Lower lobe of right lung (tissue), 2 donors: ENCODE results near the gene TUBA1A. TPM values are rescaled to one million over a fixed set of nuclear protein-coding genes. Genes with fewer than 3 reads are reported as not detected.
A peak's percentile ranks its signal among the peaks of the same experiment; 100 is the strongest.
"Not testable (repeated sequence)": the region's sequence is repeated elsewhere in the genome, so short reads cannot be mapped to it uniquely, and the experiment has no call there.

Experiments
- ATAC-seq, 2 donors: fragments of 200-7000 bp; cut with Tn5 transposase; one replicate each; pipeline ENCODE4 v1.9.1; 2020 to 2022; ENCODE audit warnings: mild to moderate bottlenecking in 2 of 2, moderate library complexity in 2 of 2
- DNase-seq: peaks from one replicate; pipeline ENCODE4 v3.0.0-alpha.2; 2020
- H3K27ac ChIP-seq: fragments of 200-600 bp; one replicate; pipeline ENCODE4 v1.8.0; 2022
- H3K27me3 ChIP-seq: fragments of 200-600 bp; one replicate; pipeline ENCODE4 v1.8.0; 2022; ENCODE audit warnings: low read depth
- H3K36me3 ChIP-seq: fragments of 200-600 bp; one replicate; pipeline ENCODE4 v1.8.0; 2022; ENCODE audit warnings: mild to moderate bottlenecking
- H3K4me1 ChIP-seq: fragments of 200-600 bp; one replicate; pipeline ENCODE4 v1.8.0; 2022
- H3K4me3 ChIP-seq: fragments of 200-600 bp; one replicate; pipeline ENCODE4 v1.8.0; 2022; ENCODE audit warnings: mild to moderate bottlenecking
- H3K9me3 ChIP-seq: fragments of 200-600 bp; one replicate; pipeline ENCODE4 v1.8.0; 2022
- CTCF ChIP-seq: fragments of 200-600 bp; IDR thresholded peaks from one replicate; pipeline ENCODE4 v1.8.0; 2022; ENCODE audit warnings: antibody characterized with exemption, mild to moderate bottlenecking
- intact Hi-C: fragments of 100-400 bp; cut with DNase I; formaldehyde crosslinking; loops from one replicate; pipeline ENCODE4 v1.11.0; 2022
- total RNA-seq: library from RNA; stranded (reverse); fragmentation: NEBNext Ultra II Directional; extraction: Animal tissue kit (Norgen Biotek cat#: 25700); gene quantifications from one replicate; pipeline ENCODE4 v1.2.1, GENCODE V29; 2021
- donor health status: DM: no; HTN: yes; CAD: no; lungs with severe emphysema.

Gene TUBA1A
- total RNA-seq, 1 donor from 2014 or later: 120 TPM

DNA sequence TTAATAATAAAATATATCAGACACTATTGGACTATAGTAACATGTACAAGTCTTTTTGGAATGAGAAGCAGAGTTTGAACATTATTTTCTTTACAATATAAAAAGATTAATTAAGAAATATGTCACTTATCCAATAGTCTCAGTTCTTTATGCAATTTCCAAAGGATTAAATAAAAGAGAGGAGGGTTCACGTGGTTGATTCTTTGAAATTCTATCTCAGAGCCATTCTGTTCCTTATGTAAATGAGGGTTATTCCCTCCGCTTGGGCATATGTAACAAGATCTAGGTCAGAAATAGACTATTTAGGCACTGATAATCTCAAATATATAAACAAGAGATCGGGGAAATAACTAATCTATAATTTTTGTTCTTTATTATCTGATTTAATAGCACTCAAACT is 2.1 kb upstream of the TUBA1A start:
- Histone ChIP-seq H3K27ac (no peak overlapping the region), H3K36me3 (peaks cover 10% of the 10 kb centered on the region), H3K4me3 (no peak overlapping the region), H3K27me3 (no peaks in the 10 kb centered on the region), H3K4me1 (peaks cover 12% of the 10 kb centered on the region), H3K9me3 (no peaks in the 10 kb centered on the region)
- TF ChIP-seq CTCF: no peak
- intact Hi-C loops: no loop called here
- DNase-seq: no peak
- no peak for ATAC-seq

- intact Hi-C loops: no loop called here
- peaks cover 19% of the 10 kb centered on the region for H3K36me3 ChIP-seq
- ATAC-seq: no peak
- peak overlapping the region; percentile 100 for H3K27ac ChIP-seq
- no peak for DNase-seq
- H3K4me1 ChIP-seq: peaks cover 12% of the 10 kb centered on the region
- TF ChIP-seq CTCF: no peak
- no peaks in the 10 kb centered on the region for H3K9me3 ChIP-seq
- no peaks in the 10 kb centered on the region for H3K27me3 ChIP-seq
- H3K4me3 ChIP-seq: peak overlapping the region; percentile 91
Measured at GRCh38 chr12:49189731-49190716, 1.1 kb upstream of the TUBA1A start.

DNA sequence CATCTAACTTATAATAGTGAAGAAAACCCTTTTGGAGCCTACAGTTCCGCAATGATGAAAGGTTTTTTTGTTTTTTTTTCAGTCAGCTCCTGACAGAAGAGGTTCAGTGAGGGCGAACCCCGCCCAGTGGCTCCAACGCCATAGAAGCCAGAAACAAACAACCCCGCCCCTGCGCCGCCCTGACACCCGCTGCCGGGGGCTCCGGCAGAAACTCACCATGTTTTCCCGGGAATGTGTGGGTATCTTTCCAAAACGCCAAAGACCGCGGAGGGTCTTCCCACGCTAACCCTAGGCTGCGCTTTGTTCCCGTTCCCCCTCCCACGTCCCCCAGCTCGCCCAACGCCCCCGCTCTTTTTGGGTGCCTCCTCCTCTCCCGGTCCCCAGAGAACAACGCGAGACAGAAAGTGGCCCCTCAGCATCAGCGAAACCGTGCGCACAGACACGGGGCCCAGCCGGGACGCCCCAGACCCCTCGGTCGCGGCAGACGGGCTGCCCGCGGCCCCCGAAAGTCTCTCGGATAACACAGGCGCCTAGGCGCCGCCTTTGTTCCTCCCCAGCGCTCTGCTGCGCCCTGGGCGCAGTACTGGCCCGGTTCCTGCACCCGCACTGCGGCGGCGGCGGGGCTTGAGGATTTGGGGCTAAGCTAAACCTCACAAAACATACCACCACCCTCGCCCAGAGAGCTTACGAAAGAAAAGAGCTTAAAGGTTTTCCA is 522 bp downstream of the TUBA1A start:
- ATAC-seq (peak; percentile 89 to 93), DNase-seq (peak; percentile 92)
- Histone ChIP-seq H3K36me3 (peaks cover 34% of the 10 kb centered on the region), H3K4me3 (peak overlapping the region; percentile 91), H3K9me3 (no peaks in the 10 kb centered on the region), H3K27ac (peak overlapping the region; percentile 100), H3K27me3 (no peaks in the 10 kb centered on the region), H3K4me1 (peaks cover 12% of the 10 kb centered on the region)
- no peak for TF ChIP-seq CTCF
- intact Hi-C loops: no loop called here

DNA sequence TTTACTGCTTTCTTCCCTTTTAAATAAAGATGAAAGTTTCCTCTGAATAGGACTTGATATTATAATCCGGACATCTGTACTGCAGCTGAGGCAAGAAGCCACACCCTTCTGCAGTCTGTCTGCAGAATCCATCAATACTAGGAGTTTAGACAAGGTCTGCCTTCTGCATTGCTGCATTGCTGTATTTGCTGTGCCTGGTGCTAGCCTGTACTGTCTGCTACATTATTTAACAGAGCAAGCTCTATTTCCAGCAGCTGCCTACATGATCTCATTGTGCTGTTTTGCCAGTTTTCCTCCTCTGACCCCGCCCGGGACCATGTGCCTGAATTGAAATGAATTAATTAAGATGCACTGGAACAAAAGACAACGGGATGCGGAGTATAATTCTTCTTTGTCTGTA is 1.7 kb downstream of the TUBA1A start:
- H3K27me3 ChIP-seq: no peaks in the 10 kb centered on the region
- no peaks in the 10 kb centered on the region for H3K9me3 ChIP-seq
- DNase-seq (no peak), ATAC-seq (no peak)
- H3K36me3 ChIP-seq: peaks cover 34% of the 10 kb centered on the region
- intact Hi-C loops: no loop called here
- TF ChIP-seq CTCF: no peak
- H3K4me3 ChIP-seq: peak overlapping the region; percentile 91
- H3K27ac ChIP-seq: peak overlapping the region; percentile 100
- peaks cover 12% of the 10 kb centered on the region for H3K4me1 ChIP-seq

GRCh38 chr12:49186307-49186706 is 2.6 kb downstream of the TUBA1A start:
- H3K27me3 ChIP-seq, H3K9me3 ChIP-seq, H3K4me3 ChIP-seq, H3K27ac ChIP-seq, ATAC-seq, DNase-seq, intact Hi-C loops: not testable (repeated sequence)
- H3K36me3 ChIP-seq: peaks cover 34% of the 10 kb centered on the region
- peaks cover 12% of the 10 kb centered on the region for H3K4me1 ChIP-seq

DNA sequence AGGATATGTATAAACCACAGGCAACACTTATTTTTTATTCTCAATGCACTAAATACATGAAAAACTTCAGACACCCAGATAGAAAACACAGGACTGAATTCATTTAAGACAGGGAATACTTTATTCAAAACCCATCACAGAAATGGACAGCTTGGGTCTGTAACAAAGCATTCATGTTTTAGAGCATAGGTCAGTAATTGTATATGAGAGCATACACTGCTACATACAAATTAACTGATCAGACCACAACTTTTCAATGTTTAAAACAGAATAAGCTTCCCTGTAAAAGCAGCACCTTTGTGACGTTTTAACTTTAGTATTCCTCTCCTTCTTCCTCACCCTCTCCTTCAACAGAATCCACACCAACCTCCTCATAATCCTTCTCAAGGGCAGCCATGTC is 4.2 kb downstream of the TUBA1A start:
- intact Hi-C loops, ATAC-seq, H3K4me3 ChIP-seq: not testable (repeated sequence)

DNA sequence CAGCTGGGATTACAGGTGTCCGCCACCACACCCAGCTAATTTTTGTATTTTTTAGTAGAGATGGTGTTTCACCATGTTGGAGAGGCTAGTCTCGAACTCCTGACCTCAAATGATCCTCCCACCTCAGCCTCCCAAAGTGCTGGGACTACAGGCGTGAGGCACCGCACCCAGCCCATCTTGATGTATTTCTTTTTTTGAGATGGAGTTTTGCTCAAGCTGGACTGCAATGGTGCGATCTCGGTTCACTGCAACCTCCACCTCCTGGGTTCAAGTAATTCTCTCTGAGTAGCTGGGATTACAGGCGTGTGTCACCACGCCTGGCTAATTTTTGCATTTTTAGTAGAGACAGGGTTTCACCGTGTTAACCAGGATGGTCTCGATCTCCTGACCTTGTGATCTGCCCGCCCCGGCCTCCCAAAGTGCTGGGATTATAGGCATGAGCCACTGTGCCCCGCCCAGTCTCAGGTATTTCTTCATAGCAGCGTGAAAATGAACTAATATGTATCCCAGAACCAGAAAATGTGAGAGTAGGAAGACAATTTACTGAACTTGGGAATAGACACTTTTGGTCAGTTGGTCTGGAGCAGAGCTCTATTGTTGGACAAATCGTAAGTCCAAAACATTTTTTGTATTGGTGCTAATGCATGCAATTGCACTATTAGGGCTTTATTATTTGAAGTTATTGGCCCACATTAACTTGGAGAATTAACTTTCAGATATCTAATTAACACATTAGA is 5.5 kb downstream of the TUBA1A start:
- Histone ChIP-seq H3K4me1 (peaks cover 12% of the 10 kb centered on the region), H3K36me3 (peaks cover 34% of the 10 kb centered on the region)
- H3K27me3 ChIP-seq, H3K4me3 ChIP-seq, H3K9me3 ChIP-seq, DNase-seq, H3K27ac ChIP-seq, intact Hi-C loops, ATAC-seq: not testable (repeated sequence)

More for the DNA sequence above, 4.2 kb downstream of the TUBA1A start:
- not testable (repeated sequence) for H3K27me3 ChIP-seq, H3K27ac ChIP-seq, DNase-seq, H3K9me3 ChIP-seq
- Histone ChIP-seq H3K36me3 (peaks cover 34% of the 10 kb centered on the region), H3K4me1 (peaks cover 12% of the 10 kb centered on the region)
